NCI-H128 (cell line): ENCODE data around the gene PEA15.

Source experiments
- DNase-seq: peaks from one replicate; lab custom pipeline; 2025; ENCODE audit not compliant: unreplicated experiment; lab: John Stamatoyannopoulos, UW

The PEA15 gene

GRCh38 chr1:160205242-160206035 is at the start of gene PEA15:
Gene PEA15, plus strand, starts transcription at chr1:160205384. Its CDS starts 6,161 bp downstream, at chr1:160211545.
- peak; percentile 31 for DNase-seq

- no peak for DNase-seq
Measured at GRCh38 chr1:160156361-160156760, 48.8 kb upstream of the PEA15 start.

- DNase-seq, result no peak
Measured at GRCh38 chr1:160157174-160157573, 48.0 kb upstream of the PEA15 start.

- DNase-seq, result no peak
Measured at GRCh38 chr1:160158031-160158430, 47.2 kb upstream of the PEA15 start.

GRCh38 chr1:160158534-160158933 is 46.6 kb upstream of the PEA15 start:
- DNase-seq, result no peak

GRCh38 chr1:160159846-160160245 is 45.3 kb upstream of the PEA15 start:
- DNase-seq, result no peak

- DNase-seq, result no peak
Measured at GRCh38 chr1:160161965-160162705, 43.0 kb upstream of the PEA15 start.

- no peak for DNase-seq
Measured at GRCh38 chr1:160162931-160163330, 42.3 kb upstream of the PEA15 start.

- DNase-seq, result no peak
Measured at GRCh38 chr1:160163615-160164014, 41.6 kb upstream of the PEA15 start.

- no peak for DNase-seq
Measured at GRCh38 chr1:160164121-160164520, 41.1 kb upstream of the PEA15 start.

- DNase-seq, result no peak
Measured at GRCh38 chr1:160166166-160166868, 38.9 kb upstream of the PEA15 start.

GRCh38 chr1:160167056-160167455 is 38.1 kb upstream of the PEA15 start:
- no peak for DNase-seq

- DNase-seq, result no peak
Measured at GRCh38 chr1:160167580-160167979, 37.6 kb upstream of the PEA15 start.

GRCh38 chr1:160168016-160168415 is 37.2 kb upstream of the PEA15 start:
- DNase-seq, result no peak

- DNase-seq, result no peak
Measured at GRCh38 chr1:160168609-160169369, 36.4 kb upstream of the PEA15 start.

GRCh38 chr1:160169553-160170399 is 35.4 kb upstream of the PEA15 start:
- no peak for DNase-seq

- DNase-seq, result no peak
Measured at GRCh38 chr1:160171354-160171753, 33.8 kb upstream of the PEA15 start.

GRCh38 chr1:160171980-160172379 is 33.2 kb upstream of the PEA15 start:
- no peak for DNase-seq

GRCh38 chr1:160177231-160177630 is 28.0 kb upstream of the PEA15 start:
- DNase-seq, result no peak

- DNase-seq, result no peak
Measured at GRCh38 chr1:160177667-160178066, 27.5 kb upstream of the PEA15 start.
